GM19043 (cell line): Measurements from ENCODE around the gene LDLRAP1.

ENCODE experiments used
- ATAC-seq: cut with Tn5 transposase; IDR thresholded peaks from one replicate; pipeline ENCODE4 v1.9.1; 2021; ENCODE audit warnings: low read depth; ENCODE audit not compliant: unreplicated experiment

Gene LDLRAP1

GRCh38 chr1:25523542-25523941 is 19.9 kb upstream of the LDLRAP1 start:
- ATAC-seq = no peak

GRCh38 chr1:25524568-25525360 is 18.6 kb upstream of the LDLRAP1 start:
- no peak for ATAC-seq

- ATAC-seq = no peak
Measured at GRCh38 chr1:25525361-25525688, 18.1 kb upstream of the LDLRAP1 start.

GRCh38 chr1:25526753-25527152 is 16.7 kb upstream of the LDLRAP1 start:
- ATAC-seq = no peak

- ATAC-seq = no peak
Measured at GRCh38 chr1:25527226-25527846, 16.1 kb upstream of the LDLRAP1 start.

- no peak for ATAC-seq
Measured at GRCh38 chr1:25527946-25528595, 15.3 kb upstream of the LDLRAP1 start.

- ATAC-seq = no peak
Measured at GRCh38 chr1:25528881-25529517, 14.4 kb upstream of the LDLRAP1 start.

- no peak for ATAC-seq
Measured at GRCh38 chr1:25529518-25530185, 13.8 kb upstream of the LDLRAP1 start.

- ATAC-seq = no peak
Measured at GRCh38 chr1:25530186-25531081, 13.0 kb upstream of the LDLRAP1 start.

GRCh38 chr1:25531082-25531461 is 12.3 kb upstream of the LDLRAP1 start:
- ATAC-seq = no peak

GRCh38 chr1:25532970-25533369 is 10.4 kb upstream of the LDLRAP1 start:
- no peak for ATAC-seq

GRCh38 chr1:25533775-25534409 is 9.5 kb upstream of the LDLRAP1 start:
- no peak for ATAC-seq

GRCh38 chr1:25534410-25534788 is 9.0 kb upstream of the LDLRAP1 start:
- no peak for ATAC-seq

- no peak for ATAC-seq
Measured at GRCh38 chr1:25536124-25536523, 7.3 kb upstream of the LDLRAP1 start.

- ATAC-seq = no peak
Measured at GRCh38 chr1:25537153-25537831, 6.1 kb upstream of the LDLRAP1 start.

- ATAC-seq = no peak
Measured at GRCh38 chr1:25538191-25538767, 5.1 kb upstream of the LDLRAP1 start.

- no peak for ATAC-seq
Measured at GRCh38 chr1:25540750-25541342, 2.6 kb upstream of the LDLRAP1 start.

GRCh38 chr1:25541425-25541824 is 2.0 kb upstream of the LDLRAP1 start:
- ATAC-seq = no peak
